ENCODE measurements around the gene EXOSC2. TPM values are rescaled to one million over a fixed set of nuclear protein-coding genes. Genes with fewer than 3 reads are reported as not detected.

EXOSC2 gene
- polyA plus RNA-seq, 1 donor from 2014 or later: 36.3 TPM

- Histone ChIP-seq H3K9me3 (ENCODE audit: low read length) (no peaks in the 10 kb centered on the region), H3K27ac (ENCODE audit: low read length) (no peak overlapping the region), H2AFZ (ENCODE audit: low read depth, low read length) (no peak overlapping the region), H3K36me3 (ENCODE audit: insufficient read depth, low read length) (peaks cover 7% of the 10 kb centered on the region), H4K20me1 (ENCODE audit: insufficient read depth) (no peaks in the 10 kb centered on the region), H3F3A (ENCODE audit: insufficient read depth, low read length, poor library complexity, severe bottlenecking) (no peaks in the 10 kb centered on the region), H3K79me2 (replicated peaks; ENCODE audit: insufficient read depth, low read length) (peaks cover 19% of the 10 kb centered on the region), H3K4me2 (ENCODE audit: low read length) (no peak overlapping the region), H3K27me3 (ENCODE audit: insufficient read depth, low read depth, low read length) (no peaks in the 10 kb centered on the region), H3K4me3 (ENCODE audit: low read length) (no peak overlapping the region), H3K9ac (ENCODE audit: low read length) (no peak overlapping the region), H3K9me2 (ENCODE audit: insufficient read depth, low read length) (no peaks in the 10 kb centered on the region)
- TF ChIP-seq TAF1 (IDR thresholded peaks at IDR 0.05; ENCODE audit: low read depth): no peak
- no peak for TF ChIP-seq EZH2 (IDR thresholded peaks at IDR 0.05; ENCODE audit: borderline replicate concordance, insufficient read depth, low read length, poor library complexity, severe bottlenecking)
- TF ChIP-seq MXI1 (conservative IDR thresholded peaks at IDR 0.05; ENCODE audit: poor library complexity, severe bottlenecking): no peak
- TF ChIP-seq SMC3 (conservative IDR thresholded peaks at IDR 0.05; ENCODE audit: poor library complexity): no peak
- no peak for TF ChIP-seq RAD21 (conservative IDR thresholded peaks at IDR 0.05)
- TF ChIP-seq REST (IDR thresholded peaks at IDR 0.05; ENCODE audit: borderline replicate concordance): no peak
- TF ChIP-seq POLR2AphosphoS5 (IDR thresholded peaks at IDR 0.05): no peak
- no peak for TF ChIP-seq EP300 (conservative IDR thresholded peaks at IDR 0.05; ENCODE audit: poor library complexity, severe bottlenecking)
- TF ChIP-seq, protein P1, sequence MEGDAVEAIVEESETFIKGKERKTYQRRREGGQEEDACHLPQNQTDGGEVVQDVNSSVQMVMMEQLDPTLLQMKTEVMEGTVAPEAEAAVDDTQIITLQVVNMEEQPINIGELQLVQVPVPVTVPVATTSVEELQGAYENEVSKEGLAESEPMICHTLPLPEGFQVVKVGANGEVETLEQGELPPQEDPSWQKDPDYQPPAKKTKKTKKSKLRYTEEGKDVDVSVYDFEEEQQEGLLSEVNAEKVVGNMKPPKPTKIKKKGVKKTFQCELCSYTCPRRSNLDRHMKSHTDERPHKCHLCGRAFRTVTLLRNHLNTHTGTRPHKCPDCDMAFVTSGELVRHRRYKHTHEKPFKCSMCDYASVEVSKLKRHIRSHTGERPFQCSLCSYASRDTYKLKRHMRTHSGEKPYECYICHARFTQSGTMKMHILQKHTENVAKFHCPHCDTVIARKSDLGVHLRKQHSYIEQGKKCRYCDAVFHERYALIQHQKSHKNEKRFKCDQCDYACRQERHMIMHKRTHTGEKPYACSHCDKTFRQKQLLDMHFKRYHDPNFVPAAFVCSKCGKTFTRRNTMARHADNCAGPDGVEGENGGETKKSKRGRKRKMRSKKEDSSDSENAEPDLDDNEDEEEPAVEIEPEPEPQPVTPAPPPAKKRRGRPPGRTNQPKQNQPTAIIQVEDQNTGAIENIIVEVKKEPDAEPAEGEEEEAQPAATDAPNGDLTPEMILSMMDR (IDR thresholded peaks at IDR 0.05; ENCODE audit: poor library complexity, severe bottlenecking): no peak
Measured at GRCh38 chr9:130699047-130699446, 5.5 kb downstream of the EXOSC2 start.

DNA sequence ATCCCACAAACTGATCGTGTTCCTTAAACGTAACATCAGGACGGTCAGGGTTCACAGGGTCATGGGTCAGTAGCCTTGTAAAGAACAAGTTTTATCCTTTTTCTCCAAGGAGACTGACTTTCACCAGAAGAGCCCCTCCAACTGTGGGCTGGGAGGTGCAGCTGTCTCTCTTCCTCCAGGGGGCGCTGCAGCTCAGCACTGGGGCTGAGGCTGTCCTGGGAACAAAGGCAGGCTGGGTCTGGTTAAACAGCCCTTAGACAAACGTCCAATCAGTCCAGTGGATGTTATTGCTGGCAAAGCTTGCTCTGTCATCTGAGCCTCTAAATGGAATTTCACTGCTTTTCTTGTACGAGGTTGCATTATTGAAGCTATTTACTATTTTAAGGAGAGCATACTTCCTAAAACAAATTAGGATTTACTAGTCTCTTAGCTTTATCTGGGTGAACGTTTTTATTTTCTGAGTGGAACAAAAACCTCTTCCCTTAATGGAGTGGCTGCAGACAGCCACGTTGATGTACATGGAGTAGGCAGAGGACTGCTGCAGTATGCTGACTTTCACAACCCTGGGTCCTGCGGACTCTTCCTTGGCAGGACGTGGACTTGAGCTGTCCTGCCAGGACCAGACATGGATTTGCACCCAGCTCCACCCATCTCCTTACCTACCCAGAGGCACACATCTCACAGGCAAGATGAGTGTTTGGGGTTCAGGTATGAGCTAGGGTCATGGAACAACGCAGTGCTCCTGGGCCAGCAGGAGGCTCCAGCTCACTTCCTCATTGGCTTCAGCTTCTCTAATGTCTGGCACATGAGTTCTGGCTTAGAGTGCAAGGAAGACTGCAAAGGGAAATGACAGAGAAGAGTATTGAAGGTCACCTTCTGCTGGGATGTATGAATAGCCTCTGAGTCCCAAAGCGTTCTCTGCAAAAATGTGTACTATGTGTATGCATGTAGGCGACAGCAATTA is 7.8 kb downstream of the EXOSC2 start:
- no peaks in the 10 kb centered on the region for H3K27me3 ChIP-seq (ENCODE audit: insufficient read depth, low read depth, low read length)
- TF ChIP-seq EP300 (conservative IDR thresholded peaks at IDR 0.05; ENCODE audit: poor library complexity, severe bottlenecking): no peak
- no peak for TF ChIP-seq REST (IDR thresholded peaks at IDR 0.05; ENCODE audit: borderline replicate concordance)
- no peak for TF ChIP-seq MXI1 (conservative IDR thresholded peaks at IDR 0.05; ENCODE audit: poor library complexity, severe bottlenecking)
- TF ChIP-seq SMC3 (conservative IDR thresholded peaks at IDR 0.05; ENCODE audit: poor library complexity): peak; percentile 66
- no peak for TF ChIP-seq TAF1 (IDR thresholded peaks at IDR 0.05; ENCODE audit: low read depth)
- no peak for TF ChIP-seq POLR2AphosphoS5 (IDR thresholded peaks at IDR 0.05)
- TF ChIP-seq EZH2 (IDR thresholded peaks at IDR 0.05; ENCODE audit: borderline replicate concordance, insufficient read depth, low read length, poor library complexity, severe bottlenecking): no peak
- TF ChIP-seq, protein P1 (IDR thresholded peaks at IDR 0.05; ENCODE audit: poor library complexity, severe bottlenecking): peak; percentile 77
- peak; percentile 64 for TF ChIP-seq RAD21 (conservative IDR thresholded peaks at IDR 0.05)

More for the DNA sequence above, 7.8 kb downstream of the EXOSC2 start:
- Histone ChIP-seq H3K9ac (ENCODE audit: low read length) (no peak overlapping the region), H3F3A (ENCODE audit: insufficient read depth, low read length, poor library complexity, severe bottlenecking) (no peaks in the 10 kb centered on the region), H2AFZ (ENCODE audit: low read depth, low read length) (no peak overlapping the region), H3K36me3 (ENCODE audit: insufficient read depth, low read length) (peaks cover 7% of the 10 kb centered on the region), H3K9me2 (ENCODE audit: insufficient read depth, low read length) (no peaks in the 10 kb centered on the region), H3K9me3 (ENCODE audit: low read length) (no peaks in the 10 kb centered on the region), H3K4me2 (ENCODE audit: low read length) (no peak overlapping the region), H3K4me3 (ENCODE audit: low read length) (no peak overlapping the region), H4K20me1 (ENCODE audit: insufficient read depth) (no peaks in the 10 kb centered on the region), H3K27ac (ENCODE audit: low read length) (peak overlapping the region; percentile 6), H3K79me2 (replicated peaks; ENCODE audit: insufficient read depth, low read length) (peaks cover 5% of the 10 kb centered on the region)
